SK-MEL-5 (cell line): Measurements from ENCODE around the gene C15orf39. TPM values are rescaled to one million over a fixed set of nuclear protein-coding genes. Genes with fewer than 3 reads are reported as not detected.
"Not testable (repeated sequence)": the region's sequence is repeated elsewhere in the genome, so short reads cannot be mapped to it uniquely, and the experiment has no call there.

Source experiments
- DNase-seq: peaks from one replicate; pipeline ENCODE4 v3.0.0-alpha.2; 2016; ENCODE audit warnings: low read depth, low spot score
- in situ Hi-C: cut with HindIII; loops from 2 replicates; pipeline ENCODE4 v1.10.0; 2016; ENCODE audit warnings: low sequenced_read_pairs, high pct_unique_total_duplicates, low pct_unique_long_range_greater_than_20kb
- polyA plus RNA-seq, 2 experiments: library from polyadenylated mRNA; depleted of rRNA; stranded (reverse); fragments of >200 nt; gene quantifications; 2 replicates each; pipeline ENCODE4 v1.2.3, GENCODE V29; 2015
- total RNA-seq: library from RNA; depleted of rRNA; stranded (reverse); fragments of >200 nt; shearing (Covaris generic); gene quantifications from 2 replicates; pipeline ENCODE4 v1.2.3, GENCODE V29; 2014; rRNA removed

C15orf39 gene
- 10.1 and 12.6 TPM in 2 replicates for total RNA-seq
- polyA plus RNA-seq (2015; cell fraction: cytosol; rRNA removed): 27.2 and 47.2 TPM in 2 replicates
- polyA plus RNA-seq (2015; cell fraction: nucleus; rRNA removed): 7.8 and 9.2 TPM in 2 replicates

GRCh38 chr15:75201616-75202250 lies at the start of gene C15orf39:
TSS of gene C15orf39 (plus strand) at chr15:75201882. CDS start at chr15:75206049, 4,167 bp downstream.
- in situ Hi-C loops: no loop called here
- DNase-seq: peak; percentile 68

GRCh38 chr15:75152382-75153079 lies 49.2 kb upstream of the C15orf39 start:
- DNase-seq: no peak
- in situ Hi-C loops: no loop called here

GRCh38 chr15:75153087-75153486 lies 48.6 kb upstream of the C15orf39 start:
- in situ Hi-C loops: no loop called here
- peak; percentile 58 for DNase-seq

GRCh38 chr15:75153565-75154276 lies 48.0 kb upstream of the C15orf39 start:
- no peak for DNase-seq
- in situ Hi-C loops: no loop called here

GRCh38 chr15:75154461-75155062 lies 47.1 kb upstream of the C15orf39 start:
- no peak for DNase-seq
- in situ Hi-C loops: no loop called here

GRCh38 chr15:75156326-75157215 lies 45.1 kb upstream of the C15orf39 start:
- DNase-seq: no peak
- in situ Hi-C loops: no loop called here

GRCh38 chr15:75158402-75158801 lies 43.3 kb upstream of the C15orf39 start:
- in situ Hi-C loops: no loop called here
- DNase-seq: no peak

- in situ Hi-C loops: no loop called here
- no peak for DNase-seq
Measured at GRCh38 chr15:75159244-75159643, 42.4 kb upstream of the C15orf39 start.

GRCh38 chr15:75161106-75161916 lies 40.4 kb upstream of the C15orf39 start:
- no peak for DNase-seq
- in situ Hi-C loops: no loop called here

GRCh38 chr15:75161917-75162414 lies 39.7 kb upstream of the C15orf39 start:
- no peak for DNase-seq
- in situ Hi-C loops: no loop called here

GRCh38 chr15:75163150-75163564 lies 38.5 kb upstream of the C15orf39 start:
- in situ Hi-C loops: no loop called here
- DNase-seq: no peak

- DNase-seq: no peak
- in situ Hi-C loops: no loop called here
Measured at GRCh38 chr15:75164625-75165350, 36.9 kb upstream of the C15orf39 start.

GRCh38 chr15:75166489-75167063 lies 35.1 kb upstream of the C15orf39 start:
- in situ Hi-C loops, DNase-seq: not testable (repeated sequence)

- in situ Hi-C loops: no loop called here
- DNase-seq: no peak
Measured at GRCh38 chr15:75167588-75168350, 33.9 kb upstream of the C15orf39 start.

- no peak for DNase-seq
- in situ Hi-C loops: no loop called here
Measured at GRCh38 chr15:75168374-75168773, 33.3 kb upstream of the C15orf39 start.
